PC-3 (cell line): ENCODE measurements around the gene MBD3.

Experiments used
- CTCF ChIP-seq: fragments of 300-600 bp; sonication (generic); conservative IDR thresholded peaks from 2 replicates; pipeline ENCODE4 v1.5.1; 2017; ENCODE audit warnings: antibody characterized with exemption, low read depth, mild to moderate bottlenecking, low read length
- EZH2phosphoT487 ChIP-seq: fragments of 300-600 bp; sonication (generic); IDR thresholded peaks from 2 replicates; pipeline ENCODE4 v1.6.1; 2018; ENCODE audit warnings: mild to moderate bottlenecking, antibody characterized with exemption, low read length, borderline replicate concordance

- TF ChIP-seq CTCF: no peak
- no peak for TF ChIP-seq EZH2phosphoT487
These were observed 24.8 kb downstream of the MBD3 start for GRCh38 chr19:1567848-1568227.
